Fibroblast of lung (primary cell): ENCODE results near the gene DNAI2. TPM values are rescaled to one million over a fixed set of nuclear protein-coding genes. Genes with fewer than 3 reads are reported as not detected.
A peak's percentile ranks its signal among the peaks of the same experiment; 100 is the strongest.

ENCODE experiments used
- DNase-seq, 2 donors: peaks; one replicate each; pipeline versions ENCODE4 v3.0.0 to v3.0.0-alpha.2; 2010; ENCODE audit warnings: low read depth in 2 of 2
- H2AFZ ChIP-seq: 2 replicates; pipeline ENCODE4 v1.5.1; 2012; ENCODE audit warnings: low read length, control low read depth, inconsistent platforms
- H3K27ac ChIP-seq: 2 replicates; pipeline ENCODE4 v1.5.1; 2011; ENCODE audit warnings: low read length, control low read depth; ENCODE audit not compliant: insufficient read depth
- H3K27me3 ChIP-seq: 2 replicates; pipeline ENCODE4 v1.5.1; 2011; ENCODE audit warnings: mild to moderate bottlenecking, low read length; ENCODE audit not compliant: control insufficient read depth, insufficient read depth
- H3K36me3 ChIP-seq: 2 replicates; pipeline ENCODE4 v1.5.1; 2011; ENCODE audit warnings: low read length; ENCODE audit not compliant: control insufficient read depth, insufficient read depth
- H3K4me1 ChIP-seq: 2 replicates; pipeline ENCODE4 v1.5.1; 2011; ENCODE audit warnings: low read length; ENCODE audit not compliant: control insufficient read depth, insufficient read depth; ENCODE audit errors: extremely low read depth
- H3K4me2 ChIP-seq: 2 replicates; pipeline ENCODE4 v1.5.1; 2011; ENCODE audit warnings: low read length, control low read depth; ENCODE audit not compliant: insufficient read depth; ENCODE audit errors: extremely low read depth
- H3K4me3 ChIP-seq, 4 experiments: fragments of 200-600 bp in 1 of 4; sonication (generic) in 1 of 4; replicated peaks in 1 of 4; 2 replicates each; pipeline ENCODE4 v1.5.1; 2011 to 2016; ENCODE audit warnings: low read length in 4 of 4, low read depth in 3 of 4, mild to moderate bottlenecking in 3 of 4, control low read depth in 2 of 4, inconsistent platforms in 1 of 4, mixed read lengths in 1 of 4; ENCODE audit not compliant: insufficient read depth in 1 of 4; ENCODE audit errors: control extremely low read depth in 1 of 4
- H3K79me2 ChIP-seq: 2 replicates; pipeline ENCODE4 v1.5.1; 2012; ENCODE audit warnings: mild to moderate bottlenecking, low read length, inconsistent platforms; ENCODE audit not compliant: control insufficient read depth, insufficient read depth
- H3K9ac ChIP-seq: 2 replicates; pipeline ENCODE4 v1.5.1; 2011; ENCODE audit warnings: mild to moderate bottlenecking, low read length, control low read depth; ENCODE audit not compliant: insufficient read depth
- H3K9me3 ChIP-seq: 2 replicates; pipeline ENCODE4 v1.5.1; 2012; ENCODE audit warnings: low read depth, low read length; ENCODE audit not compliant: control insufficient read depth, insufficient read depth
- H4K20me1 ChIP-seq: 2 replicates; pipeline ENCODE4 v1.5.1; 2011; ENCODE audit warnings: low read length; ENCODE audit not compliant: control insufficient read depth, insufficient read depth; ENCODE audit errors: extremely low read depth
- CTCF ChIP-seq, 2 donors: IDR thresholded peaks in 1 of 2; conservative IDR thresholded peaks in 1 of 2; 1 replicate in 1 of 2; 2 replicates in 1 of 2; pipeline ENCODE4 v1.5.1; 2011 to 2012; ENCODE audit warnings: low read length in 2 of 2, control low read depth in 1 of 2, inconsistent platforms in 1 of 2, low read depth in 1 of 2, mild to moderate bottlenecking in 1 of 2
- EZH2 ChIP-seq: IDR thresholded peaks from 2 replicates; pipeline ENCODE4 v1.5.1; 2012; ENCODE audit warnings: low read length, control low read depth, mild to moderate bottlenecking; ENCODE audit errors: missing control alignments
- polyA plus RNA-seq, 2 donors: library from polyadenylated mRNA; depleted of rRNA in 1 of 2; stranded (reverse) in 1 of 2; unstranded in 1 of 2; fragments of >200 nt; gene quantifications; 2 replicates each; pipeline ENCODE4 v1.2.1, GENCODE V29; 2011 to 2012; ENCODE audit warnings: missing spikeins in 1 of 2
- total RNA-seq: library from RNA; depleted of rRNA; stranded (reverse); fragments of >200 nt; gene quantifications from 2 replicates; pipeline ENCODE4 v1.2.1, GENCODE V29; 2014

DNAI2 gene
- total and polyA plus RNA-seq, 2 donors (not counting 1 experiment from before 2014, with no cell fraction given) = not detected

DNA sequence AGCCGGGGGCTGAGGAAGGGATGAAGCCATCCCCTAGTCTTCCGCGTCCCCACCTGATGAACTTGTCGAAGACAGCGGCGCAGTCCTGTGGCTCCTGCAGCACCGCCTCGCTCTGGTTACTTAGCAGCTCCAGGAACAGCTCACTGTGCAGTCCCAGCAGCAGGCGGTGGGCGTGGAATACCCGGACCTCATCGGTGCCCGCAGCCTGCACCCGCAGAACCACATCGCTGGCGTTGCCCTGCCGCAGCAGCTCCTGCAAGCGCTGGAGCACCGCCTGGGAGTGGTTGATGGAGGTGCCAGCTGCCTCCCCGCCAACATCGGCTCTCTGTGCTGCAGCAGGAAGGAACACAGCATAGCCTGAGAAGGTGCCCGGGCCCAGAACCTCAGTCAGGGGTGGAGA is 85.9 kb downstream of the DNAI2 start:
- H3K27me3 ChIP-seq = no peaks in the 10 kb centered on the region
- no peaks in the 10 kb centered on the region for H3K79me2 ChIP-seq
- no peak for DNase-seq
- no peak overlapping the region for H3K9ac ChIP-seq
- H3K4me3 ChIP-seq = no peak overlapping the region
- no peak overlapping the region for H3K27ac ChIP-seq
- no peaks in the 10 kb centered on the region for H3K36me3 ChIP-seq
- no peak overlapping the region for H3K4me2 ChIP-seq
- TF ChIP-seq EZH2 = no peak
- no peak for TF ChIP-seq CTCF (conservative IDR thresholded peaks at IDR 0.05 in 1 of 2, IDR thresholded peaks at IDR 0.05 in 1 of 2; ENCODE audit: low read depth in 1 of 2, low read length in 2 of 2)
- H3K9me3 ChIP-seq = no peaks in the 10 kb centered on the region
- no peak overlapping the region for H2AFZ ChIP-seq
- no peaks in the 10 kb centered on the region for H4K20me1 ChIP-seq
- H3K4me1 ChIP-seq = no peaks in the 10 kb centered on the region

DNA sequence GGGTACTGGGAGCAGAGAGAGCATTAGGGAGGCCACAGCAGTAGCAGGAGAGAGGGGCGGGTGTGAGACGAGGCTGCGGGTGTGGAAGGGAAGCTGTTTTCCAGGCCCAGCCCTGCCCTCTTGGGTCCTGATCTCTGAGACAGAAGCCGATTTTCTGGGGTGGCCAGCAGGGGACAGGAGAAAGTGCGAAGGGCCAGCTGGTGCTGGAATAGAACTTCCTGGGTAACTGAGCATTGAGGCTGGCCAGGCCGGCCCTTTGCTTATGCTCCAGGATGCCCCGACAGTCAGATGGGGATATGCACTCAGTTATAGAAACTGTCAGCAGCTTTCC is 86.8 kb downstream of the DNAI2 start:
- Histone ChIP-seq H3K9ac (no peak overlapping the region), H3K27ac (no peak overlapping the region), H2AFZ (no peak overlapping the region), H3K79me2 (no peaks in the 10 kb centered on the region), H3K36me3 (no peaks in the 10 kb centered on the region), H3K9me3 (no peaks in the 10 kb centered on the region), H3K4me1 (no peaks in the 10 kb centered on the region), H3K27me3 (no peaks in the 10 kb centered on the region), H3K4me3 (no peak overlapping the region), H4K20me1 (no peaks in the 10 kb centered on the region), H3K4me2 (no peak overlapping the region)
- TF ChIP-seq EZH2 = no peak
- TF ChIP-seq CTCF (conservative IDR thresholded peaks at IDR 0.05 in 1 of 2, IDR thresholded peaks at IDR 0.05 in 1 of 2; ENCODE audit: low read depth in 1 of 2, low read length in 2 of 2) = no peak
- no peak for DNase-seq

DNA sequence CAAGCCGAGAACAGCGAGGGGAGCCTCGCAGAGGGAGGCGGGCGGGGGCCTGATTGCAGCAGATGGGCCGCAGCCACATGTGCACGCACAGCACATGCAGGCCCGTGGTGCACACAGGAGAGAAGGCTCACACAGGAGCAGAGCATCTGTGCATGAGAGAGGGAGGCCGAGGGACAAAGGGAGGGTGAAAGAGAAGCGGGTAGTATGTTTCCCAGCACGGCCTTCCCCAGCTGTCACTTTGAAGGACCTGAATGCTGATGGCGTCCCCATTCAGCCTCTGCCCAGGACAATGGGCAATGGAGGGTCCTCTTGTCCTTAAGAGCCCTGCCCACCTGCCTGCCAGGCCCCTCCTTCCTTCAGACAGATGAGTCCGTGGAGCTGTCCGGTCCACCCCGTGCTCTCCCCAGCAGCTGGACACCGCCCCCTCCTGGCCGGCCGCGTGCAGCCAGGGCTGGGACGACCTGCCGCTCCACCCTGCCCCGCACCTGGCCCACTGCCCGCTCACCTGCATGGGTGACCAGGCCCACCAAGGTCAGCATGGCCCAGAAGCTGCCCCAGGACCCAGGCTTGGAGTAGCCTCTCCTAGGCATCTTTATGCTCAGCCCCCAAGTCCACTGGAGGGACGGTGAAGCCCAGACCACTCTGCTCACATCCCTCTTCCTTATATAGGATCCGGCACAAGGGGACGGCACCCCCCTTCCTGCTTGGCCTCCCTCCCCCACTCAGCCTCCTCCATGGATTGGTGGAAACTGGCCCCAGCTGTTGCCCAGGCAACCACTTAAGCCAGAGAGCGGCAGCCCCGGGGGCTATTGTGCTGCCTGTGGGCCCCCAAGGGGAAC is 87.4 kb downstream of the DNAI2 start, which contains the start of gene BTBD17:
Gene BTBD17 (minus strand): TSS at position 639 of the 839 bp plus-strand sequence. CDS start 49 bp downstream, at position 590.
- Histone ChIP-seq H3K9me3 (no peaks in the 10 kb centered on the region), H3K4me1 (no peaks in the 10 kb centered on the region), H3K27ac (no peak within 1 kb of the TSS), H3K4me3 (no peak within 1 kb of the TSS), H3K36me3 (no peaks in the 10 kb centered on the region), H3K27me3 (no peaks in the 10 kb centered on the region), H4K20me1 (no peaks in the 10 kb centered on the region), H2AFZ (no peak within 1 kb of the TSS), H3K4me2 (no peak within 1 kb of the TSS), H3K79me2 (no peaks in the 10 kb centered on the region), H3K9ac (no peak within 1 kb of the TSS)
- peak; percentile 6 to 34 for DNase-seq
- TF ChIP-seq EZH2 (no peak), CTCF (conservative IDR thresholded peaks at IDR 0.05 in 1 of 2, IDR thresholded peaks at IDR 0.05 in 1 of 2; ENCODE audit: low read depth in 1 of 2, low read length in 2 of 2) (peak; percentile 19 to 42)
